GM12873 (cell line): ENCODE data around the gene ATP4A.

Experiments used
- CTCF ChIP-seq: IDR thresholded peaks from 2 replicates; pipeline ENCODE4 v1.5.1; 2012; ENCODE audit warnings: low read depth, mild to moderate bottlenecking, moderate library complexity, low read length, control low read depth; ENCODE audit not compliant: insufficient read depth; ENCODE audit errors: missing control alignments

ATP4A gene

GRCh38 chr19:35563207-35563829, at the start of gene ATP4A:
ATP4A (minus strand) TSS chr19:35563658; CDS start chr19:35563629, 29 bp downstream.
- TF ChIP-seq CTCF = no peak

- no peak for TF ChIP-seq CTCF
Observed at GRCh38 chr19:35612559-35613321, 49.3 kb upstream of the ATP4A start, which contains the start of gene HAUS5. HAUS5 (plus strand) TSS chr19:35612735; CDS start chr19:35612795, 60 bp downstream.

GRCh38 chr19:35612224-35612558, 48.7 kb upstream of the ATP4A start:
- TF ChIP-seq CTCF = no peak

GRCh38 chr19:35609851-35610353, 46.4 kb upstream of the ATP4A start:
- TF ChIP-seq CTCF = no peak

- TF ChIP-seq CTCF = no peak
Observed at GRCh38 chr19:35608251-35608650, 44.8 kb upstream of the ATP4A start.

DNA sequence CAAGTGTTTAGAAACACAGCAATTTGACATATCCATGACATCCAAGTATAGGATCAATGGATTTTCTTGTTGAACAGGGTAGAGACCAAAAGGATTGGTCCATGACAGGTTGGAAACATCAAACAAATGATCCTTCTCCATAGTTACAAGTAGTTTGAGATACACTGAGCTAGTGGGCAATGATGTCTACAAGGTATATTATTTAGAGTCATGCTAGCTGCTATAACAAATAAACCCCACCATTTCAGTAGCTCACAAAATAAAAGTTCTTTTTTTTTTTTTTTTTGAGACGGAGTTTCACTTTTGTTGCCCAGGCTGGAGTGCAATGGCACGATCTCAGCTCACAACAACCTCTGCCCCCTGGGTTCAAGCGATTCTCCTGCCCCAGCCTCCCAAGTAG, 44.2 kb upstream of the ATP4A start:
- no peak for TF ChIP-seq CTCF

- no peak for TF ChIP-seq CTCF
Observed at GRCh38 chr19:35601971-35602370, 38.5 kb upstream of the ATP4A start.
